GM15510 (cell line): ENCODE measurements around the gene PPM1L.
A peak's percentile ranks its signal among the peaks of the same experiment; 100 is the strongest.

Experiments used
- POLR2A ChIP-seq: IDR thresholded peaks from 3 replicates; pipeline ENCODE4 v1.6.1; 2011; ENCODE audit warnings: borderline replicate concordance; ENCODE audit not compliant: insufficient read length; ENCODE audit errors: extremely low read depth

Gene PPM1L

GRCh38 chr3:160754855-160755747 lies 930 bp upstream of the PPM1L start:
- TF ChIP-seq POLR2A = peak; percentile 49

GRCh38 chr3:160757233-160758106 lies 1.4 kb downstream of the PPM1L start:
- no peak for TF ChIP-seq POLR2A

GRCh38 chr3:160758929-160759577 lies 3.0 kb downstream of the PPM1L start:
- TF ChIP-seq POLR2A = no peak

GRCh38 chr3:160763073-160763472 lies 7.0 kb downstream of the PPM1L start:
- no peak for TF ChIP-seq POLR2A

- TF ChIP-seq POLR2A = no peak
Measured at GRCh38 chr3:160765211-160765610, 9.2 kb downstream of the PPM1L start.

- no peak for TF ChIP-seq POLR2A
Measured at GRCh38 chr3:160768031-160768430, 12.0 kb downstream of the PPM1L start.

- TF ChIP-seq POLR2A = no peak
Measured at GRCh38 chr3:160768918-160769317, 12.9 kb downstream of the PPM1L start.

GRCh38 chr3:160771811-160772459 lies 15.9 kb downstream of the PPM1L start:
- TF ChIP-seq POLR2A = no peak

- TF ChIP-seq POLR2A = no peak
Measured at GRCh38 chr3:160773722-160774121, 17.7 kb downstream of the PPM1L start.

GRCh38 chr3:160774172-160774571 lies 18.1 kb downstream of the PPM1L start:
- TF ChIP-seq POLR2A = no peak

GRCh38 chr3:160778480-160778879 lies 22.4 kb downstream of the PPM1L start:
- no peak for TF ChIP-seq POLR2A

- TF ChIP-seq POLR2A = no peak
Measured at GRCh38 chr3:160779040-160779439, 23.0 kb downstream of the PPM1L start.

GRCh38 chr3:160780245-160780644 lies 24.2 kb downstream of the PPM1L start:
- no peak for TF ChIP-seq POLR2A

- TF ChIP-seq POLR2A = no peak
Measured at GRCh38 chr3:160781402-160781801, 25.4 kb downstream of the PPM1L start.
